ENCODE results near the gene NOC4L.
"Not testable (repeated sequence)": the region's sequence is repeated elsewhere in the genome, so short reads cannot be mapped to it uniquely, and the experiment has no call there.

NOC4L gene

GRCh38 chr12:132147423-132148367, 3.4 kb downstream of the NOC4L start:
- Histone ChIP-seq H3K9ac (ENCODE audit: low read length) (no peak overlapping the region), H4K20me1 (ENCODE audit: insufficient read depth, low read length) (no peaks in the 10 kb centered on the region), H3F3A (ENCODE audit: insufficient read depth, low read length) (no peaks in the 10 kb centered on the region), H3K36me3 (ENCODE audit: insufficient read depth, low read length) (peaks cover 35% of the 10 kb centered on the region), H3K9me2 (ENCODE audit: low read depth, low read length) (no peaks in the 10 kb centered on the region), H2AFZ (ENCODE audit: low read length) (no peak overlapping the region), H3K9me3 (ENCODE audit: low read length) (no peaks in the 10 kb centered on the region), H3K4me1 (ENCODE audit: insufficient read depth, low read length, severe bottlenecking) (peaks cover 17% of the 10 kb centered on the region), H3K4me3 (ENCODE audit: low read depth, low read length, poor library complexity, severe bottlenecking) (no peak overlapping the region), H3K27ac (ENCODE audit: low read depth, low read length, poor library complexity, severe bottlenecking) (no peak overlapping the region), H3K4me2 (ENCODE audit: low read length) (no peak overlapping the region), H3K27me3 (ENCODE audit: insufficient read depth, low read length) (no peaks in the 10 kb centered on the region), H3K79me2 (ENCODE audit: insufficient read depth, low read length) (peaks cover 28% of the 10 kb centered on the region)
- TF ChIP-seq CTCF (IDR thresholded peaks at IDR 0.05; ENCODE audit: low read length) (no peak), EZH2 (IDR thresholded peaks at IDR 0.05; ENCODE audit: borderline replicate concordance, low read length) (no peak)

- no peak for TF ChIP-seq EZH2 (IDR thresholded peaks at IDR 0.05; ENCODE audit: borderline replicate concordance, low read length)
- TF ChIP-seq CTCF (IDR thresholded peaks at IDR 0.05; ENCODE audit: low read length): no peak
- Histone ChIP-seq H3K79me2 (ENCODE audit: insufficient read depth, low read length) (peaks cover 19% of the 10 kb centered on the region), H3K27me3 (ENCODE audit: insufficient read depth, low read length) (no peaks in the 10 kb centered on the region), H3K4me3 (ENCODE audit: low read depth, low read length, poor library complexity, severe bottlenecking) (no peak overlapping the region), H4K20me1 (ENCODE audit: insufficient read depth, low read length) (no peaks in the 10 kb centered on the region), H3K9me3 (ENCODE audit: low read length) (no peaks in the 10 kb centered on the region), H3K36me3 (ENCODE audit: insufficient read depth, low read length) (peaks cover 34% of the 10 kb centered on the region), H3K4me2 (ENCODE audit: low read length) (no peak overlapping the region), H3K9me2 (ENCODE audit: low read depth, low read length) (no peaks in the 10 kb centered on the region), H3K4me1 (ENCODE audit: insufficient read depth, low read length, severe bottlenecking) (peaks cover 10% of the 10 kb centered on the region), H3K27ac (ENCODE audit: low read depth, low read length, poor library complexity, severe bottlenecking) (no peak overlapping the region), H2AFZ (ENCODE audit: low read length) (no peak overlapping the region), H3F3A (ENCODE audit: insufficient read depth, low read length) (no peaks in the 10 kb centered on the region), H3K9ac (ENCODE audit: low read length) (no peak overlapping the region)
These were observed 4.2 kb downstream of the NOC4L start for GRCh38 chr12:132148368-132149045.

GRCh38 chr12:132149526-132149925, 5.3 kb downstream of the NOC4L start:
- H3F3A ChIP-seq (ENCODE audit: insufficient read depth, low read length); H3K4me2 ChIP-seq (ENCODE audit: low read length); H3K9ac ChIP-seq (ENCODE audit: low read length); H3K9me2 ChIP-seq (ENCODE audit: low read depth, low read length); H2AFZ ChIP-seq (ENCODE audit: low read length); H3K27ac ChIP-seq (ENCODE audit: low read depth, low read length, poor library complexity, severe bottlenecking); H3K4me1 ChIP-seq (ENCODE audit: insufficient read depth, low read length, severe bottlenecking); H3K4me3 ChIP-seq (ENCODE audit: low read depth, low read length, poor library complexity, severe bottlenecking); H3K27me3 ChIP-seq (ENCODE audit: insufficient read depth, low read length); H3K9me3 ChIP-seq (ENCODE audit: low read length); H4K20me1 ChIP-seq (ENCODE audit: insufficient read depth, low read length): not testable (repeated sequence)
- Histone ChIP-seq H3K36me3 (ENCODE audit: insufficient read depth, low read length) (peaks cover 34% of the 10 kb centered on the region), H3K79me2 (ENCODE audit: insufficient read depth, low read length) (peaks cover 17% of the 10 kb centered on the region)
